GM10248 (cell line): ENCODE data around the gene YPEL5.
"Not testable (repeated sequence)": the region's sequence is repeated elsewhere in the genome, so short reads cannot be mapped to it uniquely, and the experiment has no call there.

Experiments used
- CTCF ChIA-PET: fragments of 300-600 bp; sonication (Branson Sonifier 250); formaldehyde crosslinking; extraction: SDS; loops from one replicate; lab custom pipeline; 2021; ENCODE audit warnings: antibody characterized with exemption; lab: Yijun Ruan, JAX
- POLR2A ChIA-PET: fragments of 350-650 bp; sonication (Branson Sonifier 250); formaldehyde crosslinking; extraction: SDS; loops from one replicate; lab custom pipeline; 2020; ENCODE audit warnings: antibody characterized with exemption; lab: Yijun Ruan, JAX
- DNase-seq: peaks from one replicate; pipeline ENCODE4 v3.0.0; 2012; ENCODE audit errors: extremely low spot score
- TF ChIP-seq, protein P1 (sequence below): IDR thresholded peaks from 2 replicates; pipeline ENCODE4 v1.5.1; 2012; ENCODE audit warnings: mild to moderate bottlenecking, low read depth; ENCODE audit errors: extremely low read depth, missing control alignments, control extremely low read depth

The YPEL5 gene

DNA sequence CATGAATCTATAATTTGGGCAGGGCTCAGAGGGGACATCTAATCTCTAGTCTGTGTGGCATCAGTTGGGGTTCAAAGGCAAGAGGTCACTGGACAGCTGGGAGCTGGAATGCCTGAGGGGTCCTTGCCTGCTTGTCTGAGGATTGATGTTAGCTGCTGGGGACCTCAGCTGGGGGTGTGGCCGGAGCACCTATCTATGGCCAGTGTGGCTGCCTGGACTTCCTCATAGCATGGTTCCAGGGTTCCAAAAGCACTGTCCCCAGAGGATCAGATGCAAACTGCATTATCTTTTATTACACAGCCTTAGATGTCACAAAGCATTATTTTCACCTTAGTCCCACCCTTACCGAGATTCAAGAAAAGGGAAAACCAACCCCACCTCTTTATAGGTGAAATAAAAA, 38.6 kb upstream of the YPEL5 start:
- ChIA-PET CTCF (interaction anchor here (1.6 to 1.9 kb wide), 2 partner anchors 57 to 603 kb away, joined by 4 to 7 read pairs; no protein-coding TSS in a partner anchor), POLR2A (no interaction called here)
- no peak for DNase-seq
- TF ChIP-seq, protein P1, sequence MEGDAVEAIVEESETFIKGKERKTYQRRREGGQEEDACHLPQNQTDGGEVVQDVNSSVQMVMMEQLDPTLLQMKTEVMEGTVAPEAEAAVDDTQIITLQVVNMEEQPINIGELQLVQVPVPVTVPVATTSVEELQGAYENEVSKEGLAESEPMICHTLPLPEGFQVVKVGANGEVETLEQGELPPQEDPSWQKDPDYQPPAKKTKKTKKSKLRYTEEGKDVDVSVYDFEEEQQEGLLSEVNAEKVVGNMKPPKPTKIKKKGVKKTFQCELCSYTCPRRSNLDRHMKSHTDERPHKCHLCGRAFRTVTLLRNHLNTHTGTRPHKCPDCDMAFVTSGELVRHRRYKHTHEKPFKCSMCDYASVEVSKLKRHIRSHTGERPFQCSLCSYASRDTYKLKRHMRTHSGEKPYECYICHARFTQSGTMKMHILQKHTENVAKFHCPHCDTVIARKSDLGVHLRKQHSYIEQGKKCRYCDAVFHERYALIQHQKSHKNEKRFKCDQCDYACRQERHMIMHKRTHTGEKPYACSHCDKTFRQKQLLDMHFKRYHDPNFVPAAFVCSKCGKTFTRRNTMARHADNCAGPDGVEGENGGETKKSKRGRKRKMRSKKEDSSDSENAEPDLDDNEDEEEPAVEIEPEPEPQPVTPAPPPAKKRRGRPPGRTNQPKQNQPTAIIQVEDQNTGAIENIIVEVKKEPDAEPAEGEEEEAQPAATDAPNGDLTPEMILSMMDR = no peak

GRCh38 chr2:30108851-30109250, 38.0 kb upstream of the YPEL5 start:
- DNase-seq = no peak
- POLR2A ChIA-PET = no interaction called here
- CTCF ChIA-PET = interaction anchor here (1.0 kb wide), 1 partner anchor 18 kb away, joined by 3 read pairs; no protein-coding TSS in a partner anchor
- TF ChIP-seq, protein P1 = no peak

- POLR2A ChIA-PET = no interaction called here
- no peak for DNase-seq
- TF ChIP-seq, protein P1 = no peak
- CTCF ChIA-PET = interaction anchor here (1.2 kb wide), 1 partner anchor 602 kb away, joined by 4 read pairs; no protein-coding TSS in a partner anchor
Measured at GRCh38 chr2:30109856-30110255, 37.0 kb upstream of the YPEL5 start.

GRCh38 chr2:30110773-30111172, 36.0 kb upstream of the YPEL5 start:
- DNase-seq = no peak
- ChIA-PET CTCF (interaction anchor here (1.2 to 7.2 kb wide), 3 partner anchors 13 to 601 kb away, joined by 3 to 52 read pairs (median 4); no protein-coding TSS in a partner anchor), POLR2A (no interaction called here)
- TF ChIP-seq, protein P1 = no peak

DNA sequence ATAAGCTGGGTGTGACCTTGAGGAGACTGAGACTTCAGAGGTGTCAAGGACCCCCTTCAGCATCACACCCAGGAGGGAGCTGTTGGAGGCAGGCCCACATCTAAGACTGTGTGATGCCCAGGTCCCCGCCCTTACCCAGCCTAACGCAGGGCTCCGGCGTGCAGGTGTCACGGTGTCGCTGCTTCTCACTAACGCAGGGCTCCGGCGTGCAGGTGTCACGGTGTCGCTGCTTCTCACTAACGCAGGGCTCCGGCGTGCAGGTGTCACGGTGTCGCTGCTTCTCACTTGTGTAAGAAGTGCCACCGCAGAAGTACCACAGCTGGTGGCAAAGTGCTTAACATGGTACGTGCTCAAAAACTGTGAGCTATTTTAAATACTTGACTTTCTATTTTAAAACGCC, 35.6 kb upstream of the YPEL5 start:
- POLR2A ChIA-PET, DNase-seq: not testable (repeated sequence)
- CTCF ChIA-PET = interaction anchor here (1.0 to 7.2 kb wide), 3 partner anchors 13 to 600 kb away, joined by 3 to 52 read pairs (median 3); no protein-coding TSS in a partner anchor

DNA sequence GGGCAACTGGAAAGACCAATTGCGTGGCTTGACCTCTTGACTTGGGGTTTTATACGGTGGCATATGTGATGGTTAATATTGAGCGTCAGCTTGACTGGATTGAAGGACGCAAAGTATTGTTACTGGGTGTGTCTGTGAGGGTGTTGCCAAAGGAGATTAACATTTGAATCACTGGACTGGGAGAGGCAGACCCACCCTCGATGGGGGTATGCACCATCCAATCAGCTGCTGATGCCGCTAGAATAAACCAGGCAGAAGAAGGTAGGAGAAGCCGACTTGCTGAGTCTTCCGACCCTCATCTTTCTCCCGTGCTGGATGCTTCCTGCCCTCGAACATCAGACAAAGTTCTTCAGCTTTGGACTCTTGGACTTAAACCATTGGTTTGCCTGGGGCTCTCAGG, 34.2 kb upstream of the YPEL5 start:
- ChIA-PET POLR2A (no interaction called here), CTCF (interaction anchor here (1.3 to 7.2 kb wide), 3 partner anchors 23 to 189 kb away, joined by 3 to 52 read pairs (median 5); no protein-coding TSS in a partner anchor)
- TF ChIP-seq, protein P1 = no peak
- DNase-seq = no peak

DNA sequence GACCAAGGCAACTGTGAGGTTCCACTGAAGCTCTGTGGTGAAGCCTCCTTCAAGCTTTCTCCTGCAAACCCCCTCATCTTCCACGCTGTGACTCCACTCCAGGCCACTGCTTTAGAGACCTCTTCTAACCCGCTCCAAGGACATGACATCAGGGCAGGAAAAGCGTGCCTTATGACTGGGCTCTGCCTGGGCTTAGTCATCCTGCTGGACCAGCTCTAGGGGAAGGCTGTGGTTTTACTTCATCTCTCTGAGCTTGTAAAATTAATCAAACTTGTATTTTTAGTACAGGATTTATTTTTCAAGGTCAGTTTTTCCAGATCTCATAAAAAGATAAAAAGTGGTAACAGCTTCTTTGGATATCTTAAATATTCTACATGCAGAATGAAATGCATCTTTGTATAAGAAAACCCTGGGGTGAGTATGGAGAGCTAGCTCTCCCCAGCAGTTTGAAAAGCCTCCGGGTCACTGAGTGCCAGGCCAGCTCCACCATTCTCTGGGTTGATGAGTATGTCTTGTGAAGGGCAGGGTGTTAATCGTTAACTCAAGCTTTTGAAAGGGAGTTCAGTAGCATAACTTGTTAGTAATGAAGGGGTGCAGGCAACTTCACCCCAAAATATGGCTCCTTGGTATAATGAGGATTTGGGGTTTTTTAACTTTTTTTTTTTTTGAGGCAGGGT, 33.1 kb upstream of the YPEL5 start:
- TF ChIP-seq, protein P1 = no peak
- no peak for DNase-seq
- CTCF ChIA-PET = interaction anchor here (0.7 to 7.2 kb wide), 7 partner anchors 10 to 598 kb away, joined by 3 to 52 read pairs (median 3); no protein-coding TSS in a partner anchor
- POLR2A ChIA-PET = no interaction called here
